LNCAP (cell line): ENCODE data around the gene CACNA1B.

Experiments
- CTCF ChIP-seq: fragments of 450-650 bp; IDR thresholded peaks from 2 replicates; pipeline ENCODE4 v1.5.1; 2017; ENCODE audit warnings: mild to moderate bottlenecking

Gene CACNA1B

GRCh38 chr9:138083873-138084272 is 206.3 kb downstream of the CACNA1B start:
- TF ChIP-seq CTCF, result no peak

DNA sequence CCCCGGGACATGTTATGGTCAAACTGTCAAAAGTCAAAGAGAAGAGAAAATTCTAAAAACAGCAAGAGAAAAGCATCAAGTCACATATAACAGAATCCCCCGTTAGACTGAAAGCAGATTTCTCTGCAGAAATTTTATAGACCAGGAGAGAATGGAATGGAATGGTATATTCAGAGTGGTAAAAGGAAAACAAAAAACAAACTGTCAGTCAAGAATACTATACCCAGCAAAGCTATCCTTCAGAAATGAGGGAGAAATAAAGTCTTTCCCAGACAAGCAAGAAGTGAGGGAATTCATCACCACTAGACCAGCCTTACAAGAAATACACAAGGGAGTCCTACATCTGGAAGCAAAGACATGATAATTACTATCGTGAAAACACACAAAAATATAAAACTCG is 208.0 kb downstream of the CACNA1B start:
- no peak for TF ChIP-seq CTCF

DNA sequence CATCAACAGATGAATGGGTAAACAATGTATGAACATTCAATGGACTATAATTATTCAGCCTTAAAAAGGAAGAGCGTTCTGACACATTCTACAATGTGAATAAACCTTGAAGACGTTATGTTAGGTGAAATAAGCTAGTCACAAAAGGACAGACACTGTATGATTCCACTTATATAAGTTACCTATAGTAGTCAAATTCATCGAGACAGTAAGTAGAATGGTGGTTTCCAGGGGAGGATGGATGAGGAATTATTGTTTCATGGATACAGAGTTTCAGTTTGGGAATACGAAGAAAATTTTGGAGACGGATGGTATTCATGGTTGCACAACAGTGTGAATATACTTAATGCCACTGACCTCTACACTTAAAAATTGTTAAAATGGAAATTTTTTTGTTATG is 216.4 kb downstream of the CACNA1B start:
- no peak for TF ChIP-seq CTCF

DNA sequence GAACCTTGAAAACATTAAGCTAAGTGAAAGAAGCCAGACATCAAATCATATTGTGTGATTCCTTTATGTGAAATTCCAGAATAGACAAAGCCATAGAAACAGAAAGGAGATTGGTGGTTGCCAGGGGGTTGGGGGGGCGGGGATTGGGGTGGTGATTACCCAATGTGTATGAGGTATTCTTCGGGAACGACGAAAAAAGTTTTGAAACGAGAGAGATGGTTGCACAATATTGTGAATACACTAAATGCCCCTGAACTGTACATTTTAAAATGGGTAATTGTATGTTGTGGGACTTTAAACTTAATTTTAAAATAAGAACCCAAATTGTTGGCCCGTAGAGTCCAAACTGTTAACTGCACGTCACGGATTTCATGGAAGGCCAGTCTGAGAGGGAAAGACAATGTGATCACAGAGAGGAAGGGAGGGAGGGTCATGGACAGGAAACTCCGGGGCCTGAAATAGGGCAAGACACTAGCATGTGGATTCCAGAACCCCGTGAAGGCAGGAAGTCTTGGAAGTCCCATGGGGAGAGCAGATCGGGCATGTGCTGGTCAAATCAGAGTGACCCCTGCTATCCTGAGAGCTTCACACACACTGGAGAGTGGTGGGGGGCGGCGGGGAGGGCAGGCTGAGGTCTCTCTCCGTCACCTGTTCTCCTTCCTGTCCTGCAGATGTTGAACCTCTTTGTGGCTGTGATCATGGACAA is 218.4 kb downstream of the CACNA1B start:
- TF ChIP-seq CTCF, result no peak

- no peak for TF ChIP-seq CTCF
These were observed 218.9 kb downstream of the CACNA1B start for GRCh38 chr9:138096519-138096845.

DNA sequence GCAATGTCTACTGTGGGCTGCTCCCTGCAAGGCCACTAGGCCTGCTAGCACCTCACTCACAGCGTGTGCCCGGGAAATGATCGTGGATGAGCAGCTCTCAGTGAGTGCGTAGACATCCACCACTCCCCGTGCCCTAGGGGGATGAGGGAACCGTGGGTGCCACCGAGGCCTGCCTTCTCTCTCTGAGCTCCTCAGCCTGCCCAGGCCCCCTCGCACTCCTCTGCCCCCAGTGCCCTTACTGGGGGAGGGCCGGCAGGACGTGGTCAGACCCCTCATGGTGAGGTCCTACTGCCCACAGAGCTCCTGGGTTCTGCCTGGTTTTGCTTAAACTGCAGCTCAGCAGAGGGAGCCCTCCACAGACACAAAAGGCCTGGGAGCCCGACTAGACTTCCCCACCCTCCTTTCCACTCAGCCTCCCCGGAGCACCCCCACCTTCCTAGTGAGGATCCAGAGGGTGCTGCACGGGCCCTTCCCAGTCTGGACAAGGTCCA is 220.0 kb downstream of the CACNA1B start:
- no peak for TF ChIP-seq CTCF

DNA sequence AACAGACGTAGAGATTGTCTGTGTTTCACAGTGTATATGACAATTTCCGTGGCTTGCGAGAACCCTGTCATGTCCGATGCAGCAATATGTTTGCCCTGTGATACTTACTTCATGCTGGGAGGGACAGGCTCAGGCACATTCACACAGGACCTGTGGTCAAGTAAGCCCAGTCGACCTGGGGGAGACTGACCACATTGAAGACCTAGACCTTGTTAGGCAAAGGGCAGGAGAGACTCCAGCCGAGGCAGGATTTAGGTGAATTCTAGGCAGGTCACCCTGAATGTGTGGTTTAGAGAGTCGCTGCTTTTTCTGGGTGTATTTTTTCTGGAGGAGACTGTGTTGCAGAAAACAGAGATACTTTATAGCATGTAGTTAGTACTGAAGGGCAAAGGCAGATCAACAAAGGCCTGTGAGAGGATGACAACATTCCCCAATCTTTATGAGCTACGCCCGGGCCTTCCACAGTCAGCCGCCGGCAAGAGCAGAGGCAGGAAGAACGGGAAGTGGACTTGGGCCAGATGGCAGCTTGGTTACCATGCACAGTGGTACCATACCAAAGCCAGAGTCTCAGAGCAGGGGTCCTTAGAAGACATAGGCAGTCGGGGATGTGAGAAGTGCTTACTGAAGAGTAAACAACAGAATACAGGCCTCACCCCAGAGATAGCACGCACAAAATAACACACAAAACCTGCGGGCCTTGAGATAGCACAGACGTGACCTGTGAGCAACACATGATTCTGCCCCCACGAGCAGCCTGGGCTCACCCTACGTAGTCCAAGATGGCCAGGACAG is 220.7 kb downstream of the CACNA1B start:
- TF ChIP-seq CTCF, result no peak
